GM23248 (cell line): ENCODE data around the gene GAS7. TPM values are rescaled to one million over a fixed set of nuclear protein-coding genes. Genes with fewer than 3 reads are reported as not detected.

Source experiments
- DNase-seq: peaks from one replicate; pipeline ENCODE4 v3.0.0-alpha.2; 2015
- H2AFZ ChIP-seq: fragments of 200-600 bp; sonication (generic); 2 replicates; pipeline ENCODE4 v1.6.1; 2016; ENCODE audit warnings: antibody characterized with exemption
- H3F3A ChIP-seq: fragments of 200-600 bp; sonication (generic); 2 replicates; pipeline ENCODE4 v1.6.1; 2016; ENCODE audit warnings: mild to moderate bottlenecking, antibody characterized with exemption, mixed run types; ENCODE audit not compliant: insufficient read depth
- H3K27ac ChIP-seq: fragments of 200-600 bp; sonication (generic); 2 replicates; pipeline ENCODE4 v1.5.1; 2016; ENCODE audit warnings: mild to moderate bottlenecking
- H3K27me3 ChIP-seq: fragments of 200-600 bp; sonication (generic); replicated peaks from 2 replicates; pipeline ENCODE4 v1.6.1; 2016; ENCODE audit warnings: mild to moderate bottlenecking; ENCODE audit not compliant: insufficient read depth
- H3K36me3 ChIP-seq: fragments of 200-600 bp; sonication (generic); 2 replicates; pipeline ENCODE4 v1.6.1; 2016; ENCODE audit warnings: low read depth, mild to moderate bottlenecking
- H3K4me1 ChIP-seq: fragments of 200-600 bp; sonication (generic); 2 replicates; pipeline ENCODE4 v1.6.1; 2016; ENCODE audit warnings: mild to moderate bottlenecking; ENCODE audit not compliant: insufficient read depth
- H3K4me2 ChIP-seq: fragments of 200-600 bp; sonication (generic); one replicate; pipeline ENCODE4 v1.6.1; 2016; ENCODE audit warnings: mild to moderate bottlenecking; ENCODE audit not compliant: unreplicated experiment
- H3K4me3 ChIP-seq: fragments of 200-600 bp; sonication (generic); 2 replicates; pipeline ENCODE4 v1.5.1; 2016; ENCODE audit warnings: mild to moderate bottlenecking
- H3K79me2 ChIP-seq: fragments of 200-600 bp; sonication (generic); 2 replicates; pipeline ENCODE4 v1.6.1; 2016; ENCODE audit warnings: mild to moderate bottlenecking; ENCODE audit not compliant: insufficient read depth
- H3K9ac ChIP-seq: fragments of 200-600 bp; sonication (generic); 2 replicates; pipeline ENCODE4 v1.6.1; 2016; ENCODE audit warnings: mild to moderate bottlenecking
- H3K9me2 ChIP-seq: fragments of 200-600 bp; sonication (generic); 2 replicates; pipeline ENCODE4 v1.6.1; 2016; ENCODE audit warnings: mixed run types, mild to moderate bottlenecking, moderate library complexity; ENCODE audit not compliant: insufficient read depth
- H3K9me3 ChIP-seq: fragments of 200-600 bp; sonication (generic); one replicate; pipeline ENCODE4 v1.6.1; 2017; ENCODE audit warnings: low read depth
- H4K20me1 ChIP-seq: fragments of 200-600 bp; sonication (generic); 2 replicates; pipeline ENCODE4 v1.6.0; 2016; ENCODE audit not compliant: insufficient read depth
- EZH2 ChIP-seq: fragments of 200-600 bp; sonication (generic); IDR thresholded peaks from 2 replicates; pipeline ENCODE4 v1.6.1; 2018; ENCODE audit warnings: antibody characterized with exemption, mild to moderate bottlenecking; ENCODE audit not compliant: insufficient read depth, poor library complexity, severe bottlenecking
- EZH2phosphoT487 ChIP-seq: fragments of 200-600 bp; sonication (generic); IDR thresholded peaks from 2 replicates; pipeline ENCODE4 v1.6.1; 2018; ENCODE audit warnings: antibody characterized with exemption, moderate library complexity, mild to moderate bottlenecking, low read depth; ENCODE audit not compliant: insufficient read depth
- WGBS, 2 experiments: methylation state at CpG; one replicate each; pipeline ENCODE4 v1.1.6; 2015 to 2017; ENCODE audit warnings: low lambda C conversion rate in 2 of 2, low coverage in 1 of 2; ENCODE audit errors: missing lambda C conversion rate in 2 of 2; 5-methylcytosine and 5-hydroxymethylcytosine counted together
- in situ Hi-C: fragments of 300-500 bp; cut with MboI; formaldehyde crosslinking; loops from 2 replicates; pipeline ENCODE4 v1.15.0; 2020
- polyA plus RNA-seq: library from polyadenylated mRNA; unstranded; fragments of >200 nt; fragmentation: Nextera tagmentation; extraction: Ambion mirVana; gene quantifications from 2 replicates; pipeline ENCODE4 v1.2.1, GENCODE V29; 2016
- total RNA-seq: library from RNA; depleted of rRNA; stranded (reverse); fragments of >200 nt; shearing (Covaris generic); gene quantifications from 2 replicates; pipeline ENCODE4 v1.2.3, GENCODE V29; 2014

Gene GAS7
- total and polyA plus RNA-seq, 2 experiments from 2014 or later = 6.7 to 13.4 TPM

DNA sequence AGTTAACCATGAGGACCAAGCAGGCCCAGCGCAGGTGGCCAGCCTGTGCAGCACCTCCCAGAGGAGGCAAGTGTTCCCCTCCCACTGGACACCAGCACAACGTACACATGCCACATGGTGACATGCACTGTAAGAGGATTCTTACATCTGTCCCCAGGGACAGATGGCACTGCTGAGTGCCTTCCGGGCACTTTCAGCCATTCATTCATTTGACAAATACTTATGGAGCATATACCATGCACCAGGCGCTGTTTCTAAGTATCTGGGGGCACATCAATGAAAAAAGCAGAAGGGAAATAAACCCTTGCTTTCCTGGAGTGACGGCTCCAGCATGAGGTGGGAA lies 79.6 kb downstream of the GAS7 start:
- Histone ChIP-seq H3K4me1 (peaks cover 12% of the 10 kb centered on the region), H3K27me3 (no peaks in the 10 kb centered on the region), H3K36me3 (no peaks in the 10 kb centered on the region), H3K9me3 (no peaks in the 10 kb centered on the region), H3K9me2 (no peaks in the 10 kb centered on the region), H4K20me1 (no peaks in the 10 kb centered on the region), H3K4me3 (no peak overlapping the region), H3F3A (peaks cover 8% of the 10 kb centered on the region), H3K9ac (no peak overlapping the region), H2AFZ (no peak overlapping the region), H3K27ac (no peak overlapping the region), H3K4me2 (no peak overlapping the region), H3K79me2 (no peaks in the 10 kb centered on the region)
- in situ Hi-C loops = no loop called here
- WGBS, 2 experiments = 83 to 85% methylated on average over 5 of the region's 5 CpGs
- TF ChIP-seq EZH2phosphoT487 = no peak
- no peak for TF ChIP-seq EZH2
- DNase-seq = no peak

DNA sequence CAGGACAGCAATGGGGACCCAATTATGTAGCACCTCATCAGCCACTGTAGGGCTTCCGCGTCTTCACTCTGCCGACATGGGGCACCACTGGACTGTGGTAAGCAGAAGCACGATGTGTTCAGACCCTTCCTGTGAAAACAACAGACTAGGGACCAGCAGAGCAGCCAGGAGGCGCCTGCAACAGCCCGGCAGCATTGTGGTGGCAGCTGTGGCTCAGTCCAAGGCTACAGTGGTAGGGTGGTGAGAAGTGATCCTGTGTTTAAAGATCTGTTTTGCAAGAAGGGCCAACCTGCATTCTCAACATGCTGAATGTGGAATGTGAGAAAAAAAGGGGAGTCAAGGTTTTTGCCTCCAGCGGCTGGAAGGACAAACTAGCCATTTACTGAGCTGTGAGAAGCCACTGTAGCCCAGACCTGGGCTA lies 80.8 kb downstream of the GAS7 start:
- in situ Hi-C loops = no loop called here
- TF ChIP-seq EZH2 = no peak
- TF ChIP-seq EZH2phosphoT487 = no peak
- 90 to 91% methylated on average over 7 of the region's 7 CpGs for WGBS, 2 experiments
- no peak overlapping the region for H3K4me2 ChIP-seq
- H3F3A ChIP-seq = peaks cover 15% of the 10 kb centered on the region
- H3K27ac ChIP-seq = no peak overlapping the region
- H3K9me2 ChIP-seq = no peaks in the 10 kb centered on the region
- no peak overlapping the region for H2AFZ ChIP-seq
- H3K36me3 ChIP-seq = no peaks in the 10 kb centered on the region
- DNase-seq = no peak
- peaks cover 19% of the 10 kb centered on the region for H3K4me1 ChIP-seq
- no peaks in the 10 kb centered on the region for H3K9me3 ChIP-seq
- no peak overlapping the region for H3K4me3 ChIP-seq
- H3K79me2 ChIP-seq = 0 out of 2 replicates have a peak, but pooled peaks cover 6% of the 10 kb centered on the region
- no peaks in the 10 kb centered on the region for H4K20me1 ChIP-seq
- H3K27me3 ChIP-seq = no peaks in the 10 kb centered on the region
- H3K9ac ChIP-seq = no peak overlapping the region

DNA sequence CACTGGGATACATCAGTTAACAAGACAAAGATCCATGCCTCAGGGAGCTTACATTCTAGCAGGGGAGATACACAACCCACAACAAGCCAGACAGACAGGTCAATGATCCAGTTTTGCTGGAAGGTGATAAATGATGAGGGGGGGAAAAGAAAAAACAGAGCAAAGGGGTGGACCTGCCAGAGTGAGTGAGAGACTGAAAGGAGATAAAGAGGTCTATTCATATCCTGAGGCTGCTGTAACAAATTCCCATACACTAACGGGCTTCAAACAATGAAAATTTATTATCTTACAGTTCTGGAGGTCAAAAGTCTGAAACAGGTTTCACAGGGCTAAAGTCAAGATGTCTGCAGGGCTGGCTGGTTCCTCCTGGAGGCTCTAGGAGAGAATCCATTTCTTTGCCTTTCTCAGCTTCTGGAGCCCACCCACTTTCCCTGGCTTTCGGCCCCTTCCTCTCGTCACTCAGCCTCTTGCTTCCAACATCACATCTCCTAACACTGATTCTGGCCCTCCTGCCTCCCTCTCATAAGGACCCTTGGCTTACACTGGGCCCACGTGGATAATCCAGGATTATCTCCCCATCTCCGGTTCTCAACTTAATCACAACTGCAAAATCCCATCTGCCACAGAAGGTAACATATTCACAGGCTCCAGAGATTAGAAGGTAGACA lies 81.5 kb downstream of the GAS7 start:
- H3K4me2 ChIP-seq = no peak overlapping the region
- in situ Hi-C loops = no loop called here
- no peaks in the 10 kb centered on the region for H3K36me3 ChIP-seq
- H3K9ac ChIP-seq = no peak overlapping the region
- H3K9me3 ChIP-seq = no peaks in the 10 kb centered on the region
- H3K4me1 ChIP-seq = peaks cover 20% of the 10 kb centered on the region
- H3F3A ChIP-seq = peaks cover 15% of the 10 kb centered on the region
- no peak for TF ChIP-seq EZH2phosphoT487
- no peak for TF ChIP-seq EZH2
- no peaks in the 10 kb centered on the region for H4K20me1 ChIP-seq
- no peak overlapping the region for H3K4me3 ChIP-seq
- H3K27me3 ChIP-seq = no peaks in the 10 kb centered on the region
- no peak overlapping the region for H2AFZ ChIP-seq
- no peak overlapping the region for H3K27ac ChIP-seq
- H3K79me2 ChIP-seq = peaks cover 13% of the 10 kb centered on the region
- no peak for DNase-seq
- H3K9me2 ChIP-seq = no peaks in the 10 kb centered on the region
- WGBS, 2 experiments = 86 to 92% methylated on average over 5 of the region's 5 CpGs

DNA sequence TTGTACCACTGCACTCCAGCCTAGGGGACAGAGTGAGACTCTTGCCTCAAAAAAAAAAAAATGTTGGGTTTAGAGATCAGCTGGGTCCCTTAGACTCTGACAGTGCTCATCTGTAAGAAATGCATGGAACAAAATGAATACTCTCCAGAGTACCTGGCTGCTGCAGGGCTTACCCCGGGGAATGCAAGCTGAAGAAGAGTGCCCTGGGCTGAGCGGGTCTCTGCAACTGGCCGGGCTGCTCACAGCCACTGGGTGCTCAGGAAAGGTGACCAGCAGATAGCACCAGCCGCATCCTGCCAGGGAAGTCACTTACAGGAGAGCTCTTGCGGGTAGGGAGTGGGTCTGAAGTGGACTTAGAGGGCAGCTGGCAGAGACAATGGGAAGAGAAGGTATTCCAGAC lies 82.1 kb downstream of the GAS7 start:
- TF ChIP-seq EZH2phosphoT487 (no peak), EZH2 (no peak)
- Histone ChIP-seq H2AFZ (no peak overlapping the region), H3K36me3 (no peaks in the 10 kb centered on the region), H3K9me3 (no peaks in the 10 kb centered on the region), H3K27me3 (no peaks in the 10 kb centered on the region), H3F3A (peaks cover 15% of the 10 kb centered on the region), H4K20me1 (no peaks in the 10 kb centered on the region), H3K9me2 (no peaks in the 10 kb centered on the region), H3K4me3 (no peak overlapping the region), H3K4me2 (no peak overlapping the region), H3K4me1 (peaks cover 20% of the 10 kb centered on the region), H3K79me2 (peaks cover 16% of the 10 kb centered on the region), H3K27ac (no peak overlapping the region), H3K9ac (no peak overlapping the region)
- DNase-seq = no peak
- in situ Hi-C loops = no loop called here
- WGBS, 2 experiments = 84 to 89% methylated on average over 5 of the region's 5 CpGs
